GM15510 (cell line): ENCODE results near the gene WDR3.

Experiments used
- POLR2A ChIP-seq: IDR thresholded peaks from 3 replicates; pipeline ENCODE4 v1.6.1; 2011; ENCODE audit warnings: borderline replicate concordance; ENCODE audit not compliant: insufficient read length; ENCODE audit errors: extremely low read depth

WDR3 gene

GRCh38 chr1:117930484-117930883 lies 945 bp downstream of the WDR3 start:
- TF ChIP-seq POLR2A: no peak

DNA sequence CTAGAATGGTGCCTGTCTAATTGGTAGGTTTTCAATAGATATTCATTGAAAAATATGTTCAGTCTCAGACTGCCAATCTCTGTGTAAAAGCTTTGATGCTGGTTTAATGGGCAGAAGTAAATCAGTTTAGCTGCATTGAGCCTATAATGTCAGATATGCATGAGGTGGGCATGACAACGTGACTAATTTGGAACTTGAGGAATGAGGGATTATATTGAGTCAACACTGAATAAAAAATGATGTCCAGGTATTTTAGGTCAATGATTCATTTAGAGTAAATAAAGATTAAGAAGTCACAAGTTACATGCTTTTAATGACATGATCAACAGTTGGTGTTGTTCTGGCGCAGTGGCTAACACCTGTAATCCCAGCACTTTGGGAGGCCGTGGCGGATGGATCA lies 3.0 kb downstream of the WDR3 start:
- TF ChIP-seq POLR2A: no peak

DNA sequence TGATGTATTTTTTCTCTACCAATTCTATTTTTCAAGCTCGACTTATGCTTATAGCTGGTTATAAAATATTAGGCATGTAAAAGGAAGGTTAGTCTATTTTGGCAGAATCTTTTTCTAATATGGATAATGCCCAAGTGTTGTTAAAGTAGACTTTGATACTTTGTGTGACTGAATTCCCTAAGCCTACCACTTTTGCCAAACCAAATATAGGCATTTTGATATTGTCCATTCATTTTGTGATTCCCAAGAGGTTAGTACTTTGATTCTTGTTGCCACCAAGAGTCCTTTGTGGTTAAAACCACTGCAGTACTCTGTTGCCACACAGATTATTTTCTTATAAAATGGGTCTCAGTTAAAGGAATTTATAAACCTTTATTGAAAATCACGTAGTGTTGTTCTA lies 4.2 kb downstream of the WDR3 start:
- no peak for TF ChIP-seq POLR2A

GRCh38 chr1:117942293-117942692 lies 12.8 kb downstream of the WDR3 start:
- TF ChIP-seq POLR2A: no peak

- no peak for TF ChIP-seq POLR2A
Observed at GRCh38 chr1:117952386-117952785, 22.8 kb downstream of the WDR3 start.

DNA sequence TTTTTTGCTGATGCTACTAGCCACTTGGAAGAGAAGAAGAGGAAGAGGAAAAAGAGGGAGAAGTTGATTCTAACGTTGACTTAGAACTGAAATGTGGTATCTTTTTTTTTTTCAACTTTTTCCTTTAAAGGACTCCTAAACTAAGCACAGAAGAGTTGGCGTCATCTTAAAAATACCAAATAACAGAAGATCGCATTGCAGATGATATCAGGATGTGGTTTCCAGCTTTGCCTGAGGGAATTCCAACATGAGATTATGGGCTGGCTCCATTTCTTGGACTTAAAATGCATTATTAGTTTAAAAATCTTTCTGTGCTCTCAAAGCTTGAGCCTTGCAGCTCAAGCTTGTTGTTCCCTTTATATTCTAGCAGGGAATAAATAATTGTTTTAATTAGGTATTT lies 29.8 kb downstream of the WDR3 start:
- TF ChIP-seq POLR2A: no peak

- no peak for TF ChIP-seq POLR2A
Observed at GRCh38 chr1:117964290-117965038, 34.9 kb downstream of the WDR3 start.

DNA sequence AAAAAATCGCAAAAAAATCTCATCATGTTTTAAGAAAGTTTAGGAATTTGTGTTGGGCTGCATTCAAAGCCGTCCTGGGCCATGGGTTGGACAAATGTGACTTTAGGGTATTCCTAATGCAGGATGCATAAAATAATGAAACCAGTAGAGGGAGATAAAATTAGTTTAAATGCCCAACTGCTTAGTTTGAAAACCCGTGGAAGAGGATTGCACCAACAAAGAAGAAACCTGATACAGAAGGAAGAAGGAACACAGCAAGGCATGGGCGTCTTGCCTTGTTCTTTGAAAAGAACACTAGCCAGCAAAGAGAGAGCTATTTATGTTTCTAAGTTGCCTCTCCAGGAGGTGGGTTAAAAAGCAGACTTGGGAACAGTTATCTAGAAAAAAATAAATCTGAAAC lies 37.9 kb downstream of the WDR3 start:
- no peak for TF ChIP-seq POLR2A

- no peak for TF ChIP-seq POLR2A
Observed at GRCh38 chr1:117967881-117968280, 38.3 kb downstream of the WDR3 start.

DNA sequence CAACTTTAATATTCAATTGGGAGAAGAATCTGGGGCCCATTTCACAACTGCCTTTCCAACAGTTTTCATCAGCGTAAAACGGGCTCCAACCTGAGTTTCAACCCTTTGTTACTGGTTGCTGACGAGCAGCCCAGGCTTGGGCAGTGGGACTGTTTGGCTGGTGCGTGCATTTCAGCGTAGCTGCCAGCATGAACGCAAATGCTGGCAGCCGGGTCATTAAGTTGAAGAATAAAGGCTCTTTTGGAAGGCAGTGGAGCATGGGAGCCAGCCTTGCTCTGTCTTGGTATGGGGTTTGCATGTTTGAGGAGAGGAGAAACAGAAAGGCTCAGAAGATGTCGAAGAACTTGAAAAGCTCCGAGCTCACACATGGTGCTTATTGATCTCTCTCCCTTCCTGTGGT lies 40.7 kb downstream of the WDR3 start:
- TF ChIP-seq POLR2A: no peak

GRCh38 chr1:117971777-117972176 lies 42.2 kb downstream of the WDR3 start:
- no peak for TF ChIP-seq POLR2A

GRCh38 chr1:117976381-117976780 lies 46.8 kb downstream of the WDR3 start:
- no peak for TF ChIP-seq POLR2A

DNA sequence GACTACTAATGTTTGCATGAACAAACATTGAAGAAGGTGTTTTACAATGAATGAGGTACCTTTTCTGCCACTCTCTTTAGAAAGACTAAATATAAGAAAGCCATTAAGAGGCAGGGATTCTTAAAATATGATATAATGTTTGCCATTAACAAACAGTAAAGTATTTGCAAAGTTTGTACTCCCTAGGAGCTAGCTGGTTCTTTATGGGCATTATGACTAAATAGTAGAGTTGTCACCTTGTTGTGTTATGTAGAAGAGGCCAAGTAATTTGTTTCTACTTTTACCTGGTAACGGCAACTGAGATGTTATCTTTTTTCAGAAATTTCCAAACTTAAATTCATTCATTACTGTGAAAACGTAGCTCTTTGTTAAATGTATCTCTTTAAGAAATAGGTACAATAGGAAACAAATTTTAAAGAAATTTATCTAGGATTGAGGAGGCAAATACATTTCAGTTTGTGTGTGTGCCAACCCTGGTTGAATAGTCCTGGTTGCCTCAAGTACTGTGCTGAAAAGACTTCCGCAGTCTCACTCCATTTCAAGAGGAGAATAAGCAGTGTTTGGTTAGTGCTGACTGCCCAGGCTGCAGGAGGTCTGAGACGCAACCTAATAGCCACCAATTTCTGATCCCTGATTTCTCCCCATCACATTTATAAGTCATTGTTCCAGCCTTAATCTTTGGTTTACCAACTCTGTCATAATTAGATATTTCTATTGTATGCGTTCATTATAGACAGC lies 52.1 kb downstream of the WDR3 start:
- no peak for TF ChIP-seq POLR2A

DNA sequence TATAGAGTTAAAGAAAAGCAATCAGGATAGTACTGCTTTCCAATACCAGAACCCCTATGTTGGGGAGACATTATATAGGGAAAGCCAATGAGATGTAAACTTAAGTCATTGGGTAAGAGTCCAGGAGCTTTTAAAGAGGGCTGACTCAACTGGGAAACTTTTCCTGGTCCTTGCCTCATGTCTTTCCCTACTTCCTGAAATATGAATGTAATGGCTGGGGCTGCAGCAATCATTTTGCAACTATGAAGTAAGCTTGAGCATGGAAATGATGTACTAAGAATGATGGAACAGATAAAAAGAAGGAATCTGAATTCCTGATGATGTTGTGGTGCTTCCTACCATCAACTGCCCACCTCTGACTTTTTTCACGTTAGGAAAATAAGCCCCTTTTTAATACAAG lies 55.7 kb downstream of the WDR3 start:
- TF ChIP-seq POLR2A: no peak

DNA sequence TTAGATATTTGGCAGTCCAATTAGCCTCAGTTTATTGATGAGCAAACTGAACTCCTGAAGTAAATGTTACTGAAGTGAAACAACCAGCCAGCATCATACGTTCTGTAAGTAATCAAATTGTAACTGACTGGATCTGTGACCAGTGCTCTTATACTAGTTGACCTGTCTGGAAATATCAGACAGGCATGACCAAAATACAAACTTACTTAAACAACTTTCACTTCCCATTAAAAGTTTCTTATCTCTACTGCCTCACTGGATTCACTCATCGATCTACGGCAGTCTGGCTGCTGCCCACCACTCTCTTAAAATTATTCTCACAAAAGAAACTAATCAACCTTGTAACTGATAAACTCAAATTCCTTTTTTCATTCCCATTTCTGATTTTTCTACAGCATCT lies 56.4 kb downstream of the WDR3 start:
- TF ChIP-seq POLR2A: no peak

GRCh38 chr1:118004312-118004711 lies 74.8 kb downstream of the WDR3 start:
- TF ChIP-seq POLR2A: no peak
